GM21825 (cell line): ENCODE results near the gene PITX3.

Experiments
- ATAC-seq: cut with Tn5 transposase; IDR thresholded peaks from one replicate; pipeline ENCODE4 v1.9.1; 2021; ENCODE audit warnings: mild to moderate bottlenecking, moderate library complexity; ENCODE audit not compliant: unreplicated experiment

The PITX3 gene

GRCh38 chr10:102241444-102242117 lies at the start of gene PITX3:
Gene PITX3, minus strand, starts transcription at chr10:102241512. Its CDS starts 9,432 bp downstream, at chr10:102232080.
- peak; percentile 45 for ATAC-seq

DNA sequence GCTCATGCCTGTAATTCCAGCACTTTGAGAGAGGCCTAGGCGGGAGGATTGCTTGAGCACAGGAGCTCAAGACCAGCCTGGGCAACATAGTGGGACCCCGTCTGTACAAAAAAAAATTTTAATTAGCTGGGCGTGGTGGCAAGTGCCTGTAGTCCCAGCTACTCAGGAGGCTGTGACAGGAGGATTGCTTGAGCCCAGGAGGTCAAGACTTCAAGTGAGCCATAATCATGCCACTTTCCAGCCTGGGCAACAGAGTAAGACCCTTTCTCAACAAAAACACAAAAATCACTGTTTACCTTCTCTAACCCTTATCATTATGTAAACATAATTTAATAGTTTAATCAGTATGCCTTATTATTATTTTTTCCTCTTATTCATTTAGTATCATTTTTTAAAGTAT lies 48.5 kb upstream of the PITX3 start:
- no peak for ATAC-seq

GRCh38 chr10:102289356-102289755 lies 48.0 kb upstream of the PITX3 start:
- ATAC-seq: no peak

DNA sequence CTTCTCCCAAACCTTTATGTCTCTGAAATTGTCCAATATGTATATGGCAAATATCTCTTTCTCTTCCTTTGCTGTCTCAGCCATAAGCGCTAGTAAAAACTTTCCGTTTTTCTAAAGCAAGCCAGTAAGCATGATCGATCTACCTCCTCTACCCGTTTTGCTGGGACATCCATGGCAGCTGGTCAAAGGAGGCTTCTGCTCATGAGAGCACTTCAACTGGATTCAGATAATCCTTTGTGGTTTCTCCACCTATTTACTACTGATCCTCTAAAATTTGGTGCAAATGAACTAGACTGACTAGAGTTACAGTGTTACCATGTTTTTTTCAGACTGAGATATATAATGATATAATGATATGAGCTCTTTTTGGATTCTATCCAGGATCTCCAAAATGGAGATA lies 46.7 kb upstream of the PITX3 start:
- no peak for ATAC-seq

GRCh38 chr10:102287538-102287937 lies 46.2 kb upstream of the PITX3 start:
- ATAC-seq: no peak

DNA sequence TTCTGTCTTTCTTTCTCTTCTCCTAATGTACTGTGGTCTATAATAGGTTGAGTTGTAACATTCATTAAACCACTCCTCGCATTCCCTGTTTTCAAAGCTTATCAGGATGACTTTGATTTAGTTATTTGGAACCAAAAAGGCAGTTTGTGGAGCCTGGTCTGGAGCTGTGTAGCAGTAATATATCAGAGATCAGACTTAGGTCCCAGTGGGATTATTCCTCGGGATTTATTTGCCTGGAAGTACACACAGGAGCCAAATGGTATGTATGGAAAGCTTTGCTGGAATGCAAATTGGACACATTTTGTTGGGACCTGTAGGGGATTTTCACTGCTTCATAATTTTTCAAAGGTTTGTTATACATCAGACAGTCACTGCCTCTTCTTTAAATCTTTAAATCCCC lies 44.9 kb upstream of the PITX3 start:
- no peak for ATAC-seq

GRCh38 chr10:102285133-102285532 lies 43.8 kb upstream of the PITX3 start:
- ATAC-seq: no peak

DNA sequence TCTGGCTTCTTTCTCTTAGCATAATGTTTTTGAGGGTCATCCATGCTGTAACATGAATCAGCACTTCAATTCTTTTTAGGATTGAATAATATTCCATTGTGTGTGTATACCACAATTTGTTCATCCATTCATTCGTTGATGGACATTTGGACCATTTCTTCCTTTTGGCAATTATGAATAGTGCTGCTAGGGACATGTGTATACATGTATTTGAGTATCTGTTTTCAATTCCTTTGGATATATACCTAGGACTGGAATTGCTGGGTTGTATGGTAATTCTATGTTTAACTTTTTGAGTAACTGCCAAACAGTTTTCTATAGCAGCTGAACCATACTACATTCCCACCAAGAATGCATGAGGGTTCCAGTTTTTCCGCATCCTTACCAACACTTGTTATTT lies 43.2 kb upstream of the PITX3 start:
- no peak for ATAC-seq

DNA sequence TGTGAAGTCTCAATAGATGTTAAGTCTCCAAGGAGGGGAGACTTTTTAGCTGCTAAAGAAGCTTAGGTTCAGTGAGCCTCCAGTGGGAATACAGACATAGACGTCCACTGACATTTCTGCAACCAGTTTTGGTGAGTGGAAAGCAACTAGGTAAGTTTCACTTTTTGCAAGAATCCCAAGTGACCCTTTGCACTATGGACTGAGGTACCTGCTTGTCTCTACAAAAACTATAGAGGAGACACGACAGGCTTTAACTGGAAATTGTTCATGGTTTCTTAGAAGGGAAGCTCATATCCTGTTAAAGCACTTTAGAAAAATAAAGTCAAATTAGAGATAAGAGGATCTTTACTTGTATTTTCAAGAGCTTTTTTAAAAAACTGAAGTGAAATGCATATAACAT lies 42.6 kb upstream of the PITX3 start:
- no peak for ATAC-seq

- no peak for ATAC-seq
Measured at GRCh38 chr10:102283488-102283887, 42.2 kb upstream of the PITX3 start.

DNA sequence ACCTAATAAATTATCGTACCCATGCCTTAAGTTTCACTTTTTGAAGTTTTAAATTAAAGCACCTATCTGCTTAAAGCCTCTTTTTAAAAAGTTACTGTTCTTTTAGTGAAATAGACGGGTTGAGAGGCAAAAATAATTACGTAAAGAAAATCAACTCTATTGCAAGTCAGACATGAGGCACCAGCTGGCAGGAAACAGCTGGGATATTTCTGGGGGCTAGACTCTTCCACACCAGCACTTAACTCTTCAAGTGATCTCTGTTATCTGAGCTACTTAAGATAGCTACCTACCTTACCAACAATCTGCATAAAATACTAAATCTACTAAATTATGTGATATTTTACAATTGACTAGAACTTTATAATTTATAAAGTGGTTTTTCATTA lies 39.8 kb upstream of the PITX3 start:
- no peak for ATAC-seq

DNA sequence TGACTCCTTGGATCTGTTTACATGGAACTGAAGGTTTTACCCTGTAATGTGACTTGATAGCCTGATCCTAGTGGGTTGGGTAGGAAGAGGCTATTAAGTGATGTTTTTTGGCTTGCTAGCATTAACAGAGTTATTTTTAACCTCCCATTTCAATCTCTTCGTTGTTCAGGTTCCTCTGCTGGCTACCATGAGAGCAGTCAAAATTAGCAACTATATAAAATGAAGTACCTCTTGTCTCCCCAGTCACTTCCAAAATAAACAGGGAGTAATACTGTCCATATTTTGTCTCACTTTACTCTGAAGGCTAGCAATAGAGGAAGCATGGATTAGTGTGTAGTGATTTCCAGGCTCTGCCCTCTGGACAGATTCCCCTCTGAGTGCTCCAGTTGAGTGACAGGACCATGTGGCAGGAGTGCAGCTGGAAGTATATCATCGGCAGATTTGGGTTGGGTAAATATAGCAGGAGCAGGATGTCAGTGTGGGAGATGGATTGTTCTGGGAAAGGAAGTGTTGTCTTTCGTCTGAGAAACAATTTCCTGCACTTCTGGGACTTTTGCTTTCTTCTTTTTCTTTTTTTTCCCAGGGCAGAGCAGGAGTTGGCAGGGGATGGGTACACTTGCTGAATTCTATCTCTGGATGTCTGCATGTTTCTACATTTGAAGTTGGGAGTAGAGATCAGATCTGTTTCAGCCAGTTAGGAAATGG lies 39.2 kb upstream of the PITX3 start:
- ATAC-seq: no peak

- ATAC-seq: no peak
Measured at GRCh38 chr10:102279104-102279503, 37.8 kb upstream of the PITX3 start.

DNA sequence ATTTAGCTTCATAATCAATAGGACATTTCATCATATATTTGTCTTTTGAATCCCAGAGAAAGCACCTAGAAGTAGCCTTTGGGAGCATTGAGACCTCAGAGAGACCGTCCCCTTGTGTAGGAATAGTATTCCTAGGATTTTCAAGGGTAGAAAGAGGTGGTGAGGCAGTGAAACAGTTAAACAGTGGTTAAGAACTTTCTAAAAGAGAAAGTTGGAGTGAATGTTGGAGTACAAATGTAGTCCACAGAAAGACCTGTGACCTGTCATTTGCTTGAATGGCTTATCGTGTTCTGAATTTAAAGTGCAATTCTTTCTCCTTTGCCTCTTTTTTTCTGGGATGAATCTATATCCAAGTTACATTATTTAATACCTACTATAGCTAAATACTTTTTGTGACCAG lies 34.0 kb upstream of the PITX3 start:
- no peak for ATAC-seq

DNA sequence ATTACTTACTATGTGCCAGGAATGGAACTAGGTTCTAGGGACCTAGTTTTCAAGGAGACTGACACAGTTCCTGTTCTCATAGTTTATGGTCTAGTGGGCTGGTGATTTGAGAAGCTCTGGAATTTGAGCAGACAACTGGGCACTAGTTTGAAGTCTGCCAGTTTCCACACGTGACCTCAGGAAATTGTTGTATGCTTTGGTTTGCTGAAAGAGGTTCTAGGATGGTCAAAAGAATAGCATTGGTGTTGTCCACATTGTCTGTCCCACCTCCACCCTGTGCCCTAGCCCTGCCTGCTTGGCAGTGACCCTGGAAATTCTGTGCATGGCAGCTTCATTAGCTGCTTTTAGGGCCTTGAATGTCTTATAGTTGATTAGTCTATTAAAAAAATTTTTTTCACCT lies 32.8 kb upstream of the PITX3 start:
- no peak for ATAC-seq

GRCh38 chr10:102269017-102269416 lies 27.7 kb upstream of the PITX3 start:
- no peak for ATAC-seq

GRCh38 chr10:102268375-102268888 lies 27.1 kb upstream of the PITX3 start:
- no peak for ATAC-seq

GRCh38 chr10:102267748-102268147 lies 26.4 kb upstream of the PITX3 start:
- ATAC-seq: no peak

GRCh38 chr10:102266670-102267069 lies 25.4 kb upstream of the PITX3 start:
- ATAC-seq: no peak

- ATAC-seq: no peak
Measured at GRCh38 chr10:102264371-102264770, 23.1 kb upstream of the PITX3 start.

GRCh38 chr10:102262744-102263370 lies 21.5 kb upstream of the PITX3 start:
- no peak for ATAC-seq

GRCh38 chr10:102261842-102262241 lies 20.5 kb upstream of the PITX3 start:
- ATAC-seq: no peak
